Natural killer cell (primary cell): ENCODE measurements around the gene HMG20B. TPM values are rescaled to one million over a fixed set of nuclear protein-coding genes. Genes with fewer than 3 reads are reported as not detected.

Experiments used
- ATAC-seq, 3 donors: fragments of 150-1000 bp in 2 of 3; fragments of 200-7000 bp in 1 of 3; cut with Tn5 transposase; 1 replicate in 1 of 3; 2 replicates in 2 of 3; pipeline ENCODE4 v1.10.0; 2021; ENCODE audit warnings: mild to moderate bottlenecking in 2 of 3, moderate library complexity in 2 of 3
- DNase-seq, 2 donors: peaks; one replicate each; pipeline versions ENCODE4 v3.0.0 to v3.0.0-alpha.2; 2013 to 2021; ENCODE audit warnings: mixed read lengths in 1 of 2
- H3K27ac ChIP-seq: one replicate; pipeline ENCODE4 v1.5.1; 2013; ENCODE audit warnings: mild to moderate bottlenecking, low read length
- H3K27me3 ChIP-seq: one replicate; pipeline ENCODE4 v1.6.1; 2013; ENCODE audit warnings: low read length; ENCODE audit not compliant: control insufficient read depth, insufficient read depth
- H3K36me3 ChIP-seq: one replicate; pipeline ENCODE4 v1.6.1; 2013; ENCODE audit warnings: low read length; ENCODE audit not compliant: control insufficient read depth, insufficient read depth
- H3K4me1 ChIP-seq: one replicate; pipeline ENCODE4 v1.6.1; 2013; ENCODE audit warnings: low read length; ENCODE audit not compliant: control insufficient read depth, insufficient read depth
- H3K4me3 ChIP-seq: one replicate; pipeline ENCODE4 v1.5.1; 2013; ENCODE audit warnings: low read length
- H3K9me3 ChIP-seq: one replicate; pipeline ENCODE4 v1.6.1; 2013; ENCODE audit warnings: low read length; ENCODE audit not compliant: control insufficient read depth, insufficient read depth
- H3K27ac Mint-ChIP-seq, 2 donors: one replicate each; pipeline ENCODE4 v1.8.0; 2022; ENCODE audit warnings: mild to moderate bottlenecking in 2 of 2, mixed read lengths in 2 of 2, moderate library complexity in 1 of 2
- H3K27me3 Mint-ChIP-seq, 2 donors: one replicate each; pipeline ENCODE4 v1.8.0; 2022; ENCODE audit warnings: low read depth in 2 of 2, mixed read lengths in 2 of 2
- H3K36me3 Mint-ChIP-seq: one replicate; pipeline ENCODE4 v1.8.0; 2022; ENCODE audit warnings: mixed read lengths
- H3K4me1 Mint-ChIP-seq, 2 donors: one replicate each; pipeline ENCODE4 v1.8.0; 2022; ENCODE audit warnings: mixed read lengths in 2 of 2
- H3K4me3 Mint-ChIP-seq: one replicate; pipeline ENCODE4 v1.8.0; 2022; ENCODE audit warnings: mild to moderate bottlenecking, moderate library complexity, mixed read lengths
- H3K9me3 Mint-ChIP-seq, 2 donors: one replicate each; pipeline ENCODE4 v1.8.0; 2022; ENCODE audit warnings: mixed read lengths in 2 of 2
- CTCF ChIP-seq: fragments of 200-600 bp; IDR thresholded peaks from one replicate; pipeline ENCODE4 v1.8.0; 2022; ENCODE audit warnings: antibody characterized with exemption
- WGBS: methylation state at CpG from one replicate; pipeline ENCODE4 v1.1.7; 2013; ENCODE audit warnings: missing lambda C conversion rate; ENCODE audit not compliant: insufficient coverage; 5-methylcytosine and 5-hydroxymethylcytosine counted together
- intact Hi-C: fragments of 100-400 bp; cut with micrococcal nuclease; formaldehyde crosslinking; loops from one replicate; pipeline ENCODE4 v1.14.2; 2022
- total RNA-seq, 4 donors: library from RNA; stranded (reverse); fragments of 120-200 nt in 1 of 4; gene quantifications; one replicate each; pipeline versions ENCODE4 v1.2.3 to v1.2.4, GENCODE V29; 2013 to 2022

HMG20B gene
- total RNA-seq, 3 donors from 2014 or later (not counting 1 experiment from before 2014, with no cell fraction given) = 45.8 to 57.5 (median 52.1) TPM

- Histone ChIP-seq H3K27me3 (no peaks in the 10 kb centered on the region), H3K9me3 (no peaks in the 10 kb centered on the region), H3K36me3 (peaks cover 48% of the 10 kb centered on the region), H3K4me1 (peaks cover 3% of the 10 kb centered on the region), H3K27ac (no peak overlapping the region), H3K4me3 (no peak overlapping the region)
- Mint-ChIP-seq H3K4me1 (peaks cover 11 to 14% of the 10 kb centered on the region in 2 donors), H3K27ac (no peak overlapping the region), H3K36me3 (no peaks in the 10 kb centered on the region), H3K27me3 (no peaks in the 10 kb centered on the region), H3K9me3 (no peaks in the 10 kb centered on the region), H3K4me3 (no peak overlapping the region)
- DNase-seq (no peak), ATAC-seq (no peak)
- WGBS = 96% methylated on average over 19 of the region's 20 CpGs
- intact Hi-C loops = no loop called here
- no peak for TF ChIP-seq CTCF
These were observed 47.8 kb upstream of the HMG20B start for GRCh38 chr19:3524904-3525451.

GRCh38 chr19:3526507-3527237 lies 46.1 kb upstream of the HMG20B start:
- H3K27ac Mint-ChIP-seq = no peak overlapping the region

DNA sequence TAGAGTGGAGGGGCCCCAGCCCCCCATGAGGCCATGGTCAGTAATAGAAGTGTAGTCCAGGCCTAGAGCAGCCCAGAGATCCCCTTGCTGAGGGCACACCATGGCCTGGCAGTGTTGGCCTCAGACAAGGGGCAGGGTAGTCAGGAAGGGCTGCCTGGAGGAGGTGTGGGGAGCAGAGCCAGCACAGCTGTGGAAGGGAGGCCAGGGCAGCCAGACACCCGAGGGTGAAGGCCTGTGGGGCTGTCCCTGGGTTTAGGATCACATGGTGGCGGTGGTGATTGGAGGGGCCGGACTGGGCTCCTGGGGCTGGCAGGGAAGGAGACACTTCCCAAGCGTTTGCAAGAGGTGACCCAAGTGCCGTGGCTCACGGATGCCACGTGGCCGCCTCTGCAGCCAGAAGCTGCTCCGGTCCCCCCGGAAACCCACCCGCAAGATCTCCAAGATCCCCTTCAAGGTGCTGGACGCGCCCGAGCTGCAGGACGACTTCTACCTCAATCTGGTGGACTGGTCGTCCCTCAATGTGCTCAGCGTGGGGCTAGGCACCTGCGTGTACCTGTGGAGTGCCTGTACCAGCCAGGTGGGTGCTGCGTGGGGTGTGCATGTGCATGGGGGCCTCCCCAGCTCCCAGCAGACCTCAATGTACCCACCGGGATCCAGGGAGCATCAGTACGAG lies 45.4 kb upstream of the HMG20B start:
- no peaks in the 10 kb centered on the region for H3K27me3 Mint-ChIP-seq
- no peaks in the 10 kb centered on the region for H3K27me3 ChIP-seq
- no peak for DNase-seq
- no peak overlapping the region for H3K27ac Mint-ChIP-seq
- 96% methylated on average over 21 of the region's 21 CpGs for WGBS
- ATAC-seq = no peak
- H3K36me3 ChIP-seq = peaks cover 59% of the 10 kb centered on the region
- no peak for TF ChIP-seq CTCF
- peaks cover under 1 to 4% of the 10 kb centered on the region in 2 donors for H3K4me1 Mint-ChIP-seq
- no peak overlapping the region for H3K4me3 ChIP-seq
- no peaks in the 10 kb centered on the region for H3K4me1 ChIP-seq
- H3K9me3 ChIP-seq = no peaks in the 10 kb centered on the region
- H3K4me3 Mint-ChIP-seq = no peak overlapping the region
- intact Hi-C loops = no loop called here
- H3K9me3 Mint-ChIP-seq = no peaks in the 10 kb centered on the region
- H3K27ac ChIP-seq = no peak overlapping the region
- H3K36me3 Mint-ChIP-seq = no peaks in the 10 kb centered on the region

More at GRCh38 chr19:3526507-3527237, 46.1 kb upstream of the HMG20B start:
- peaks cover 56% of the 10 kb centered on the region for H3K36me3 ChIP-seq
- WGBS = 97% methylated on average over 28 of the region's 28 CpGs
- Mint-ChIP-seq H3K27me3 (no peaks in the 10 kb centered on the region), H3K4me1 (peaks cover 5 to 8% of the 10 kb centered on the region in 2 donors), H3K36me3 (no peaks in the 10 kb centered on the region), H3K4me3 (no peak overlapping the region), H3K9me3 (no peaks in the 10 kb centered on the region)
- no peaks in the 10 kb centered on the region for H3K9me3 ChIP-seq
- H3K27ac ChIP-seq = no peak overlapping the region
- TF ChIP-seq CTCF = no peak
- no peak overlapping the region for H3K4me3 ChIP-seq
- H3K4me1 ChIP-seq = no peaks in the 10 kb centered on the region
- DNase-seq (no peak), ATAC-seq (no peak)
- intact Hi-C loops = no loop called here
- no peaks in the 10 kb centered on the region for H3K27me3 ChIP-seq
